Stimulated activated CD4-positive, alpha-beta T cell treated with anti-CD3 and anti-CD28 coated beads, Interleukin-4, amount 100 ng/mL, for 48 hours (primary cell): ENCODE results near the gene FOXO1.
A peak's percentile ranks its signal among the peaks of the same experiment; 100 is the strongest.

Experiments
- DNase-seq, 2 donors: peaks; one replicate each; pipeline ENCODE4 v3.0.0-alpha.2; 2020; ENCODE audit warnings: low read depth in 2 of 2

The FOXO1 gene

GRCh38 chr13:40666933-40667621, 636 bp upstream of the FOXO1 start:
- no peak for DNase-seq

DNA sequence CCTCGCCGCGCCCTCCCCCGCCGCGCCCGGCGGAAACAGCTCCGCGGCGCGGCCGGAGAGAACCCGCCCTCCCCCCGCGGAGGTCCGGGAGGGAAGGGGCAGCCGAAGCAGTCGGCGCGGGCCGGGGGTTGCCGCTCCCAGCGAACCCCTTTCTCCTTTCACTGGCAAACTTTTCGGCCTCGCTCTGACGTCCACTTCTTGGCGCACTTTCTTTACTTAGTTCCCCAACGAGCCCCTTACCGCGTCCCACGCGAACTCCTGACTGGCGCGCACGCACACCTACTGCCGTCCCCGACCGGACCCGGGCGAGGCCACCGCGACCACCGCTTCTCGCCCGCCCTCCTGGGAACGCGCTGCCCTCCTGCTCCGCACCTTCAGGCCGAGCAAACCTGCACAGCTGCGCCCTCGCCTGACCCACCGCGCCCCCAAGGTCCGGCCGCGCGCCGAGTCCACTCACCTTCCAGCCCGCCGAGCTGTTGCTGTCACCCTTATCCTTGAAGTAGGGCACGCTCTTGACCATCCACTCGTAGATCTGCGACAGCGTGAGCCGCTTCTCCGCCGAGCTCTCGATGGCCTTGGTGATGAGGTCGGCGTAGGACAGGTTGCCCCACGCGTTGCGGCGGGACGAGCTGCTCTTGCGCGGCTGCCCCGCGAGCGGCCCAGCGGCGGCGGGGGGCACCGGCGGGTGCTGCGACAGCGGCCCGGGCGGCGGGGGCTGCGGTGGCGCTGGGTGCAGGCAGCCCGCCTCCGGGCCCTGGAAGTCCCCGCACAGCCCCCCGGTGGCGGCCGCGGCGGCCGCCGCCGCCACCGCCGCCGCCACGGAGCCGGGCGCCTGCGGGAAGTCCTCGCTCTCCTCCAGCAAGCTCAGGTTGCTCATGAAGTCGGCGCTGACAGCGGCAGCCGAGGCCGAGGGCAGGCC, 1.1 kb downstream of the FOXO1 start:
- peak in 1 of 2 donors; percentile 22 for DNase-seq

DNA sequence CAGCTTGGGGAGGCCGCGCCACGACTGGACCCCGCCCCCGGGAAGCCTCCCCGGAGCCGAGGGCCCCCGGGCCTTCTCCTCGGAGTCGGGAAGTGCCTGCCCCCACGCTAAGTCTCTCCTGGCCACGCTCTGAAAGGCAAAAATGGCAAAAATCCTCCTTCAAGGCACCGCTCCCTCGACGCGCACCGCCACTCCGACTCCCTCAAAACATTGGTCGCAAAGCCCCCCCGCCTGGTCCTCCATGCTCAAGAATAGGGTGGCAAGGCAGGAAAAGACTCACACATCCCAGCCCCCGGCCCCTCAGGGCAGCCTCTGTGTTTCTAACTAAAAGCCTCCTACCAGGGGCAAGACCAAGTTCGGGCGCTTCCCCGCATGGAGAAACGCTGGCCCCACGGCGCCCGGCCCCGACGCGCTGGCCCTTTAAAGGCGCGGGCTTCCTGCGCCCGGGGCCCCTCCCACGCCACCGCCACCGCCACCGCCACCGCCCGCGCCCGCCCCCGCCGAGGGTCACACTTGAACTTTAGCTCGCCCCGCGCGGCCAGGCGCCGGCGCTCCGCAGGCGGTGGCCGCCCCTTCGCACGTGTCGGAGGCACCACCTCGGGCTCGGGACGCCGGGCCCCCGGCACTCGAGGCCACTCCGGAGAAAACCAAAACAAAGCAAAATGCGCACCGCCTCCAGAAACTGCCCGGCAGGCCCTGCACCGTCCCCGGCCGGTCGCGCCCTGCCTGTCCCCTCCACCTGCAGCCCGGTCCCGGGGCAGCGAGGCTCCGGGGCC, 1.9 kb downstream of the FOXO1 start:
- DNase-seq: peak; percentile 38 to 54

GRCh38 chr13:40664100-40664349, 2.4 kb downstream of the FOXO1 start:
- peak; percentile 58 to 71 for DNase-seq

DNA sequence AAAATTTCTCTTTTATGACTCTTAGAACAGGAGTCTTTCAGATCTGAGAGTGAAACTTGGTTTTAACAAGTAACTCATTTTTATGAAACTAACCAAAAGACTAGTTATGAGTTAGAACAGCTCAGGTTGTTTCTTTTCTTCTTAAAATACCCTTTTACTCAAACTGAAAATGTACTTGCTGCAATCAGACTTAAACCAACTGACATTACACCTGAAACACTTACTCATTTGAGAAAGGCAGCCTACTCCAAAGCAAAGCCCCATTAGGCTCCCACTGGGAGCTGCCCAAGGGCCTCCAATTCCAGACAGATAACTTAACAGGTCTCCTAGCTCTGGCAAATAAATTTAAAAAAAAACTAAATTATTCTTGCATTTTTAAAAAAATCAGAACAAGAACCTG, 3.6 kb downstream of the FOXO1 start:
- DNase-seq: no peak

- no peak for DNase-seq
These were observed 4.4 kb downstream of the FOXO1 start for GRCh38 chr13:40661875-40662665.

DNA sequence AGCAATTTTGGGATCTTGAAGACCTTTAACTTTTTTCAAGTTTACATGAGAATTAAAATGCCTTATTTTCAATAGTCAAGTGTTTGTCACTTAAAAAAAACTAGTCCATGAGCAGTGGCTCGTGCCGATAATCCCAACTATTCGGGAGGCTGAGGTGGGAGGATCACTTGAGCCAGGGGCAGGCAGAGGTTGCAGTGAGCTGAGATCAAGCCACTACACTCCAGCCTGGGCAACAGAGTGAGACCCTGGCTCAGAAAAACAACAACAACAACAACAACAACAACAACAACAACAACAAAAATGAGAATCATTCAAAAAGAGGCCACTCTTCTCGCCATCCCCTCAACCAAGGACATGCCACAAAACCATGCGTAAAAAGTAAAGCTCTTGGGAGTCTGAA, 5.7 kb downstream of the FOXO1 start:
- DNase-seq: no peak

DNA sequence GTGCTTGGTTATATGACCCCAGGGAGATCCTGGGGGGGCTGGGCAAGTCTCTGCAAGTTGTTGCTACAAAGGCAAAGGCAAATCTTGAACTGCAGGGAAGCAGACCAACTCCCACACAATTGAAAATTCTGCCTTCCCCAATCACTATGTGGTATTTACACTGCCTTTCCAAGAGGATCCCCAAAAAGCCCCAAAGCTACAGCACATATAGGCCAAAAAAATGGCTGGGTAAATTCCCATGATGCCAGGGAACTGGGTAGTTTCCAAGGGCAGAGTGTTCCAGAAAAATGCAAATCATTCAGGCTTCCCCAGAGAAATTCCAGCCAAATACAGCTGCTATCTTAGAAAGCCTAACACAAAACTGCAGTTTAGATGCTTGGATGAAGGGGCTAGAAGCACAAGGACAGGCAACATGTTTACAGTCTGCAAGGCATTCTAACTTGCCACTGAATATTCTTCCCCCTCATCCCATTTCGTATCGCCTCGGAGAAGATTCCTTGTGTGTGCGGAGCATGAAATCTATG, 6.2 kb downstream of the FOXO1 start:
- DNase-seq: no peak

DNA sequence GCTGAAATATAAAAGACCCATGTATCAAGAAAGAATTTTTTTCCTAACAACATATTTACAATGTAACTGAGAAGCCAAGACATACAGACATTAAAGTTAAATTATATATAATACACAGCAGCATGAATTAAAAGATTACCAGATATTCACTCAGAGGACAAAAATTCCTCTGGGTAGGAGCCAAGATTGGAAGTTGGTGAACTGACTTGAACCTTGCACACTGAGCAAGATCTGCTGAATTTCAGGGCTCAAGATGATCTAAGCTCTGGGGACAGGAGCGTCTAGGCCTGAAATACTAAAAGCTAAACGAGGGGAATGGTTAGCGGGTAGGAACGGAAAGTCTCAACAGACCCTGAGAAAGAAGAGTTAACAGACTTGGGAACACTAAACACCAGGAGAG, 8.5 kb downstream of the FOXO1 start:
- no peak for DNase-seq

DNA sequence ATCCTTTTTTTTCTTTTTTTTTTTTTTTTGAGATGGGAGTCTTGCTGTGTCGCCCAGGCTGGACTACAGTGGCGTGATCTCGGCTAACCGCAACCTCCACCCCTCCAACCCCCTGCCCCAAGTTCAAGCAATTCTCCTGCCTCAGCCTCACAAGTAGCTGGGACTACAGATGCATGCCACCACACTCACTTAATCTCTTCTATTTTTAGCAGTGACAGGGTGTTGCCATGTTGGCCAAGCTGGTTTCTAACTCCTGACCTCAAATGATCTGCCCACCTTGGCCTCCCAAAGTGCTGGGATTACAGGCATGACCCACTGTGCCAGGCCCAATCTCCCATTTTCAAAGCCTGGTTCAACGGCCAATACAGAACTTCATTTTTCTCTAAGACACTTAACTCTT, 9.1 kb downstream of the FOXO1 start:
- no peak for DNase-seq

DNA sequence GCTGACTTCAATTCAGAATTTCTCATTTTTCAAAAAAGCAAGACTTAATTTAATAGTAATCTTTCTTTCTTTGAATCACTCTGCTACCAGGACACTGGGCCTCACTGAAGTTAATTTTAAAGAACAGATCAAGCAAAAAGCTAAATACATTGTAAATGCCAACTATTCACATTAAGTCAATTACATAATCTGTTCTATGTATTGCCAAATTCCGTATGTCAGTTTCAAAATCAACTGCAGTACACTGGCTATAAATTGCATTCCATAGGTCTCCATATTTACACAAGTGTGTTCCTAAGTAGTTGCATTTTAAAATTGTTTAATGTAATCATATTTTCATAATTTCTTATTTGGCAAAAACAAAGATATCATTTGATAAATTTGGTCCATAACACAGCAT, 10.1 kb downstream of the FOXO1 start:
- no peak for DNase-seq

GRCh38 chr13:40653527-40654318, 12.7 kb downstream of the FOXO1 start:
- DNase-seq: no peak

GRCh38 chr13:40652588-40652940, 13.9 kb downstream of the FOXO1 start:
- DNase-seq: no peak

- DNase-seq: no peak
These were observed 14.4 kb downstream of the FOXO1 start for GRCh38 chr13:40651866-40652587.

GRCh38 chr13:40648841-40649240, 17.6 kb downstream of the FOXO1 start:
- DNase-seq: no peak

DNA sequence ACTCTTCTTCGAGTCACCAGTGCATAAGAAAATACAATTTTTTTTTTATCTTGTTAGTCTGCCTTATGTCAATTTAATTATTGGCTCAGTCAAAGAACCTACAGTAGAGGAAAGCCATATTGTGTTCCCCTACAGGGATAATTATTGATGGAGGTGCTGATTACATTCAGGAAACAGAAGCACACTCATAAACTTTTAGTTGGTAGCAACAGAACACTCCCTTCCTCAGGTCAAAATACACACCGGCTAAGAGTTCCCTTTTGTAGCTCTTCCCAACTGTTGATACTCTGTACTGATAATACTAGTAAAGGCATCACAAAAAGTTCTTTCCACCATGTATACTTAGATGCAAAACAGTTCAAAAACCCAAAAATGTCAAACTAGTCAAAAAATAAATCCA, 18.4 kb downstream of the FOXO1 start:
- DNase-seq: no peak

DNA sequence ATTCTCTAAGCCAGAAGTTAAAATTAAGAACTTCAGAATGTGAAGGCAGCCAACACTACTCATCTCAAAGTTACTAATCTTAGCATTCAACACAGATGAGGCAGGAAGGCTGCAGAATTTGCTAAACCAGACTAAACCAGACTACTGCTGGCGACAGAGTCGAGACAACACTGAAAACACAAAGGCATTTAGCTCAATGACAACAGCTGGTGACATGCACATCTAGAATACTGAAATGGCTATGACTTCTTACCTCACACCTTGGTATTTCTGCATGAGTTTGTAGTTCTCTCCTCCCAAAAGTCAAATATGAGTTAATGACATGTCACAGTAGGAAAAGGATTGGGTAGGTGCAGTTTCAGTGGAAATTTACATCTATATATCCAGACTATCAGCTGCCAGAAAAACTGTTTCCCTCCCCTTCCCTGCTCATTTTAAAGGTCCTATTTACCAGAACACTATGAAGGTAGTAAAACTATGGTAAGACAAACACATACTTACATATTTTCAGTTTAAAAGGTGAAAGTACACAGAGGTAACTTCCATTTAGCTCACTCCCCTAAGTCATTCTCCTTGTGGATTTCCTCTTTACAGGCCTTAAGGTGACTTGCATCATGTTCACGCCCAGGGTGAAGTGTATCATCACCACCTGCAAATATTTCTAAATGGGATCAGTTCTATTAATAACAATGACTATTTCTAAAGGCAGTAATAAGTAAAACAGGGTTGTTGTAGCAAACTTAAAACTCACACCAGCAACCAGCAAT, 21.4 kb downstream of the FOXO1 start:
- DNase-seq: no peak

DNA sequence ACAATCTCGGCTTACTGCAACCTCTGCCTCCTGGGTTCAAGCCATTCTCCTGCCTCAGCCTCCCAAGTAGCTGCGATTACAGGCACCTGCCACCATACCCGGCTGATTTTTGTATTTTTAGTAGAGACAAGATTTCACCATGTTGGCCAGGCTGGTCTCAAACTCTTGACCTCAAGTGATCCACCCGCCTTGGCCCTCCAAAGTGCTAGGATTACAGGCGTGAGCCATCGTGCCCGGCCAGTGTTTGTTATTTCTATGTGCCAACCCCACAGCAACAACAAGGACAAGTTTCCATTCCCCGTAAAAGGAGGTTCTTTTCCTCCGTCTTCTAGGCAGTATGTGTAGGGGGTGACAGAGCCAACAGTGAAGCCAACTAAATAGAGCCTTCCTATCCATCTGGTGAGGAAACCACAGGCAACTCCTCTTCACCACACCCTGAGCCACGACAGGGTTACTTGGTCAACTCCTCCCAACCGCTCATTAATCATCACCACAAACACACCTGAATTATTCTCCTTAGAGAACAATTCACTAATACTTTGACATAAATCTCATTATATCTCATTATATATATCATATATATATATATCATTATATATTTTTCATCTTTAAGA, 25.5 kb downstream of the FOXO1 start:
- no peak for DNase-seq

GRCh38 chr13:40640202-40640601, 26.2 kb downstream of the FOXO1 start:
- DNase-seq: no peak
